T47D (cell line): ENCODE data around the gene FSTL3.
"Not testable (repeated sequence)": the region's sequence is repeated elsewhere in the genome, so short reads cannot be mapped to it uniquely, and the experiment has no call there.

ENCODE experiments used
- DNase-seq, 2 experiments: peaks; one replicate each; pipeline versions ENCODE4 v3.0.0 to v3.0.0-alpha.2; 2011 to 2012; ENCODE audit warnings: low read depth in 1 of 2, low spot score in 1 of 2
- JUND ChIP-seq: IDR thresholded peaks from 2 replicates; pipeline ENCODE4 v1.6.1; 2012; ENCODE audit warnings: low read depth
- in situ Hi-C: cut with HindIII; loops from 2 replicates; pipeline ENCODE4 v1.10.0; 2016; ENCODE audit warnings: low sequenced_read_pairs, low pct_unique_long_range_greater_than_20kb

The FSTL3 gene

GRCh38 chr19:658059-658839 lies 17.9 kb upstream of the FSTL3 start:
- in situ Hi-C loops: no loop called here
- no peak for TF ChIP-seq JUND
- no peak for DNase-seq

GRCh38 chr19:658916-659839 lies 17.0 kb upstream of the FSTL3 start:
- TF ChIP-seq JUND: no peak
- DNase-seq: no peak
- in situ Hi-C loops: no loop called here

GRCh38 chr19:660793-661426 lies 15.3 kb upstream of the FSTL3 start:
- no peak for TF ChIP-seq JUND
- in situ Hi-C loops: no loop called here
- DNase-seq: no peak

- no peak for TF ChIP-seq JUND
- in situ Hi-C loops: no loop called here
- DNase-seq: peak; percentile 20 to 44
These were observed 14.6 kb upstream of the FSTL3 start for GRCh38 chr19:661427-662196.

GRCh38 chr19:662207-662961 lies 13.8 kb upstream of the FSTL3 start:
- in situ Hi-C loops: no loop called here
- DNase-seq: peak; percentile 45 to 47
- TF ChIP-seq JUND: no peak

- DNase-seq: peak; percentile 92 to 94
- in situ Hi-C loops: no loop called here
- no peak for TF ChIP-seq JUND
These were observed 13.1 kb upstream of the FSTL3 start, which contains the start of gene RNF126 for GRCh38 chr19:662962-663681. Gene RNF126, minus strand, starts transcription at chr19:663214. Its CDS starts 93 bp downstream, at chr19:663121.

GRCh38 chr19:663682-664117 lies 12.5 kb upstream of the FSTL3 start:
- no peak for DNase-seq
- no peak for TF ChIP-seq JUND

GRCh38 chr19:664913-665443 lies 11.2 kb upstream of the FSTL3 start:
- peak; percentile 78 to 83 for DNase-seq
- in situ Hi-C loops: no loop called here
- no peak for TF ChIP-seq JUND

More at GRCh38 chr19:663682-664117, 12.5 kb upstream of the FSTL3 start:
- in situ Hi-C loops: no loop called here

GRCh38 chr19:666985-667573 lies 9.1 kb upstream of the FSTL3 start:
- DNase-seq, in situ Hi-C loops: not testable (repeated sequence)

GRCh38 chr19:668675-669434 lies 7.3 kb upstream of the FSTL3 start:
- DNase-seq, in situ Hi-C loops: not testable (repeated sequence)
